ENCODE data around the gene CDX1. TPM values are rescaled to one million over a fixed set of nuclear protein-coding genes. Genes with fewer than 3 reads are reported as not detected.

CDX1 gene
- total RNA-seq, 2 donors from 2014 or later, result 323 to 423 TPM

DNA sequence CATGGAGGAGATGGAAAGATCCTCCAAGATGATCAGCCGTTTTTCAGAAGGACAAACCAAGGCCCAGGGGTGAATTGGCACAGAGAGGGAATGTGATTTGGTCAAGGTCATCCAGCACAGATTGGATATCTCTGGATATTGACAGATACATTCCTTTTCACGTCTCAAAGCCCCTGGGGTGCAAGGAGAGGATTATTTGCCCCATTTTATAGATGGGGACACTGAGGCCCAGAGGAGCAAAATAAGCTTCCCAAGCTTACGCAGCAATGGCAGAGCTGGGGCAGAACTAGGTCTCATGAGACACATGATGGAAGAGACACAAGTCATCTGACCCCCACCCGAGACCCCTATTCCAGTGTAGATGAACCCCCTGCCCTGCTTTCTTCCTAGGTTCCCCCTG is 10.0 kb upstream of the CDX1 start:
- intact Hi-C loops (cut with DNase I, micrococcal nuclease), result no loop called here
- DNase-seq (no peak), ATAC-seq (no peak)

DNA sequence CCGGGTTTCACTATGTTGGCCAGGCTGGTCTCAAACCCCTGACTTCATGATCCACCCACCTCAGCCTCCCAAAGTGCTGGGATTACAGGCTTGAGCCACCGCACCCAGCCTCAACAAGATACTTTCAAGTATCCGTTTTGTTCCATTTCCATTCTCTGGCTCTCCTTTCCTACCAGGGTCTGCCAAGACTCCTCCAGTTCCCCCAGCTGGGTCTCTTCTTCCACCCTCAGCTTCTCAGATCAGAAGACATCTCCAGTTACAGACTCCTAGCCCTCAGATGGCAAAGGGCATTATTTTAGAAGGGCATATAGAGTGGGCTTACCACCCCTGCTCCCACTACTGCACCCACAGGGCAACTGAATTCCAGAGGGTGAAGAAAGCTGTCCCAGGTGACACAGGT is 9.4 kb upstream of the CDX1 start:
- intact Hi-C loops (cut with DNase I, micrococcal nuclease), result no loop called here

DNA sequence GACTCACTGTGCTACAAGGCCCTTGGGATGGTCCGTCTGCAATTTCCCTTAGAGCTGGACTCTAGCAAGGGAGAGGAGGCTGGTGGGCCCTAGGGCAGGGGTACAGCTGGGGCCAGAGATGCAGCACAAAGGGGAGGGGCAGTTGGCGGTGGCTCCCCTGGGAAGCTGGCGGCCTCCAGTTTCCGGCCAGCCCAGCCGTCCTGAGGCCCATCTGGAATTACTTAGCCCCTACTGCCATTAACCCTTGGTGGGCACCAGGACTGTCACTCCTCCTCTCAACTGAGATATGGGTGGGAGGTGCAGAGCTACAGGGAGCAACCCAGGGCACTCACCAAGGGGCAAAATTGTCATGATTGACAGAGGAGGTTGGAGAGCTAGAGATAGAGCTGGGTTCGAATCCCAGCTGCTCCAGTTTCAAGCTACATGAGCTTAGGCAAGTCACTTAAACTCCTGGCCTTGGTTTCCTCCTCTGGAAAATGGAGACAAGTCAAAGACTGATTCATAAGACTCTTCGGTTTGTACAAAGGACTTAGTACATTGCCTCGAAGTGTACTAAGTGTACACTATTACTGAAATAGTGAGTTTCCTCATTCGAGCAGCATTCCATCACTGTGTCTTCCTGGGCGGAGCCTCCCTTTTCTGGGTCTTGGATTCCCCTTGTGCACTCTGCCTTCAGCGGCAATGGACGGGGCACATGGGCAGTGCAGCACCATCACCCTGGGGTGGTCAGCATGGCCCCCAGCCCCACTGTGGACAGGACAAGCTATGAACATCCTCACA is 8.2 kb upstream of the CDX1 start:
- no peak for ATAC-seq
- no peak for DNase-seq
- intact Hi-C loops (cut with DNase I, micrococcal nuclease), result no loop called here

More for the DNA sequence above, 9.4 kb upstream of the CDX1 start:
- ATAC-seq (no peak), DNase-seq (no peak)

DNA sequence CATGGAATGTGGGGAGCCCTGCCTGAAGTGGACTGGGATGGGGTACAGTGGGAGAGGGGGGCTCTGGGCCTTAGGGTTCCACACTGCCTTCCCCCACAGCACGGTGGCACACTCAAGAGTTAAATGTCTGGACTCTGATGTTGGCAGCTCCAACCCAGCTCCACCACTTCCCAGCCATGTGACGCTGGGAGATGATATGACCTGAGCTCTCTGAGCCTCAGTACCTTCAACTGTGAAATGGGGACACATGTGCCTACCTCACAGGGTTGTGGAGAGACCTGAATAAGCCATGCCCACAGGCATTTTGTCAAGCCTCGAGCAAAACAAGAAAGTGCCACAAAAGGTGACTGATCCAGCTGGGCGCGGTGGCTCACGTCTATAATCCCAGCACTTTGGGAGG is 7.5 kb upstream of the CDX1 start:
- no peak for ATAC-seq
- DNase-seq, result no peak
- intact Hi-C loops (cut with DNase I, micrococcal nuclease), result no loop called here

DNA sequence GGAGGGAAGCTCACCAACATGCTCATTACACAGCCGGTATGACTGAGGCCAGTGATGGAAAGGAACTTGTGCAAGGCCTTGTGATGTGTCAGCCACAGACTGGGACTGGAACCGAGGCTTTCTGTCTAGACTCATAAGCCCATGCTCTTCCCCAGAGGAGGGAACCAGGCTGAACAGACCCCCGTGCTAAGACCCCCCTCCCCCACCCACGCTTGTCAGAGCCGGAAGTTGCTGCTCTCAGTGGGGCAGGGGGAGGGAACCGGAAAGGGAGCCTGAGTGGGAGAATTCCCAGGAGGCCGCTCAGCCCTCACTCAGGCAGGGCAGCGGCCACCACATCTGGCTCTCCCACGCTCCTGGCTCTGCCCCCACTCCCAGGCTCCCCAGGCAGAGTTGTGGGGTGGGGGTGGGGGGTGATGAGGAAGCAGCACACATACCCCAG is 6.8 kb upstream of the CDX1 start:
- intact Hi-C loops (cut with DNase I, micrococcal nuclease), result loop anchor here in 1 of 2 donors (2.0 kb wide), 1 partner anchor 59 kb away; no protein-coding TSS in a partner anchor
- ATAC-seq, result no peak
- no peak for DNase-seq

DNA sequence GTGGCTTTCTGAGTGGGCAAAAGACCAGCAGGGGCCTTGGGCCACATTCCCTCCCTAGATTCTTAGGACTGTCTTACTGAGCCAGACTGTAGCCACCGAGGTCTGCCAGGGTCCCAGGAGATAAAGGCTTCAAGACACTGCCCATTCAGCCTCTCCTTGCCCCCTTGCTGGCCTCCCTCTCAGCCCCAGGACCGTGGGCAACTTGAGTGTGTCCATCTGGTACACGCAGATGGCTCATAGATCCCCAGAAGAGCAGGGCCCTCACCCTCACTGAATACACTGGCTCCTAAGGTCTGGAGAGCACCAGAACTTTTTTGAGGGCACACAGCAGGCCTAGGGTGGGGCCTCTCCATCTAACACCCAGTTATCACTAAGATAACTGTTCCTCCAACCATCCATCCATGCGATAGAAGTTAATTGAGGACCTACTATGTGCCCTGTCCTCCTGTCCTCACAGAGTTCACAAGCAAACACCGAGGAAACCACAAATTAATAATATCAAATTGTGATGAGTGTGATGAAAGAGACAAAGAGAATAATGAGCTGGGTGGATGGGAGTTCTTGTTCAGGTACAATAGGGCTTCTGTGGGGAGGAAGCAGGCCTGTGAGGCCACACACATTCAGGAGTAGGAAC is 6.0 kb upstream of the CDX1 start:
- no peak for DNase-seq
- ATAC-seq, result no peak
- intact Hi-C loops (cut with DNase I, micrococcal nuclease), result loop anchor here in 1 of 2 donors (2.0 kb wide), 1 partner anchor 58 kb away; no protein-coding TSS in a partner anchor

DNA sequence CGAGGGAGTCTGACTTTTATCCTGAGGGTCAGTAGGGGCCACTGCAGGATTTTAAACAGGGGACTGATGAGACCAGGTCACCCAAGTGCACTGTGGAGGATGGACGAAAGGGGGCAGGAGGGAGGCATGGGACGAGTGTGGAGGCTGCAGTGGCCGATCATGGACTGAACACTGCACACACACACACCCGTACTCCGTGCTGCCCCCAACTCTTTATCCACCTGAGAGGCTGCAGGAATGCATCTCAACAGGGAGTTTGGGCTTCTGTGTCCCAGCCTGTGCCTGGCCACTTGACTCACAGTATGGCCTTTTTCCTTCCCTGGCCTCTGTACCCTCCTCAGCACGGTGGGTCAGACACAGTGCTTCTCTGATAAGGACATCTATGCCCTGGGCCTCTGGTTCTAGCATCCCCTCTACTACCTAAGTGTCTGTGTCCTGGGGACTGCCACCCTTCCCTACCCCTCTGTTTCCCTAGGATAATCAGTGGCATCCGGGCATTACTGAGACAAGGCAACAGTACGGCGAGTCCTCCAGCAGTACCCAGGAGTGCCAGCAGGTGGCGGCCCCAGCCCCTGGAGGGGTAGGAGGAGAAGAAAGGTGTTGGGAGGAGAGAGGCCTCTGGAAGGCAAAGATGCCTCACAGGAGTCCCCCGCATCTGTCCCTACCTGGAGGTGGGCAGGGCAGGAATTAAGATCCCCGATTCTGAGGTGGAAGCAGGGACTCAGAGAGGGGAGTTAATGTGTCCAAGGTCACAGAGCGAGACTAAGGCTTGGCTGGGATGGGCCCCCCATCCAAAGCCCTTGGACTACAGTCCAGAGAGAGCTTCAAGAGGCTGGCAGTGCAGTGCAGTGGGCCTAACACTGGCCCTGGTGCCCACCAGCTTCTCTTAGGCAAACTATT is 5.1 kb upstream of the CDX1 start:
- intact Hi-C loops (cut with DNase I, micrococcal nuclease), result loop anchor here in 1 of 2 donors (2.0 kb wide), 1 partner anchor 57 kb away; no protein-coding TSS in a partner anchor
- DNase-seq (peak; percentile 88 to 94), ATAC-seq (peak; percentile 67)

DNA sequence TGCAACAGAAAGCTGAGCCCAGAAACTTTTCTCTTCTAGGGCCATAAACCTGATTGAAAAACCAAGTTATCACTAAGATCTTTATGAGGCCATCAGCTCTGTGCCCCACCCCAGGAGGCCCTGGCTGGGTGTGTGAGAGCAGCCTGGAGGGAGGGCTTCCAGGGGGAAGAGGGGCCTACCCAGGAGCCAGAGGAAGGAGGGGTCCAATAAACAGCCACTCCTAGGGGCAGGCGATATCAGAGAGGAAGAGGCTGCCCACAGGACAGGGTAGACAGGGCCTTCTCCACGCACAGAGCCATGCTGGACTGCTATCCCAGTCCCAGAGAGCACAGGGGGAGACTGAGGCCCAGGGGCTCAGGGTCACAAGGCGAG is 4.5 kb upstream of the CDX1 start:
- ATAC-seq, result peak; percentile 73
- peak; percentile 86 to 94 for DNase-seq
- intact Hi-C loops (cut with DNase I, micrococcal nuclease), result no loop called here

DNA sequence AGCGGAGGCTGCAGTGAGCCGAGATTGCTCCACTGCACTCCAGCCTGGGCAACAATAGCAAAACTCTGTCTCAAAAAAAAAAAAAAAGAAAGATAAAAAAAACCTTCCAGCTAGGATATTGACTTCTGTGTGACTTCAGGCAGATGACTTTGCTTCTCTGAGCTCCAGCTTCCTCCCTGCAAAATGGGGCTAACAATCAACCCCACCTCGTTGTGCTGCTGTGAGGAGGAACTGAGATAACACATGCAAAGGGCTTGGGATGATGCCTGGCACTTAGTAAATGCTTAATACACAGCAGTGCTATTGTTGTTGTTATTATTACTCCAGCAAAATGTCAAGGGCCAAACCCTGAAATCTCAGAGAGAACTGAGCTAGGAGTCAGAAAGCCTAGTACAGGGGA is 3.5 kb upstream of the CDX1 start:
- DNase-seq (no peak), ATAC-seq (no peak)
- intact Hi-C loops (cut with DNase I, micrococcal nuclease), result no loop called here

DNA sequence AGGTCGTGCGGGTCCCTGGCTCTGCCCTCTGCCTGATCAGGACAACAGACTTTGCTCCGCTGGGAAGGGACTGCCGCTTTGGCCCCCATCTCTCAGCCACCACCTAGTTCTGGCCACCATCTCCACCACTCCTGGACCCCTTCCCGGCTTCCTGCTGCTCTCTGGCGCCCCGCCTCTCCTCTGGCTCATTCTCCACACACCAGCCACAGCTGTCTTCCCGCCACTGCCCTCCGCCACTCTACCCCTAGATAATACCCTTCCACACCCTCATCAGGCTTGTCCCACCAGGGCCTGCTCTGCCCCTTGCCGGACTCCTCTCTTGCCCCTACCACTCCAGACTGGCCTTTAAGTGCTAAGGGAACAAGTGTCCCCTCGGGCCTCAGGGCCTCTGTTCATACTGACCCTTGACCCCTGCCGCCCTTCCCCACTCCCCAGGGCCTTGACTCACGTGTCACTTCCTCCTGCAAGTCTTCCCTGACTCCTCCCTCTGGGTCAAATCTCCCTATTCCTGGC is 3.0 kb upstream of the CDX1 start:
- intact Hi-C loops (cut with DNase I, micrococcal nuclease), result no loop called here
- ATAC-seq (peak; percentile 43), DNase-seq (peak; percentile 82)

DNA sequence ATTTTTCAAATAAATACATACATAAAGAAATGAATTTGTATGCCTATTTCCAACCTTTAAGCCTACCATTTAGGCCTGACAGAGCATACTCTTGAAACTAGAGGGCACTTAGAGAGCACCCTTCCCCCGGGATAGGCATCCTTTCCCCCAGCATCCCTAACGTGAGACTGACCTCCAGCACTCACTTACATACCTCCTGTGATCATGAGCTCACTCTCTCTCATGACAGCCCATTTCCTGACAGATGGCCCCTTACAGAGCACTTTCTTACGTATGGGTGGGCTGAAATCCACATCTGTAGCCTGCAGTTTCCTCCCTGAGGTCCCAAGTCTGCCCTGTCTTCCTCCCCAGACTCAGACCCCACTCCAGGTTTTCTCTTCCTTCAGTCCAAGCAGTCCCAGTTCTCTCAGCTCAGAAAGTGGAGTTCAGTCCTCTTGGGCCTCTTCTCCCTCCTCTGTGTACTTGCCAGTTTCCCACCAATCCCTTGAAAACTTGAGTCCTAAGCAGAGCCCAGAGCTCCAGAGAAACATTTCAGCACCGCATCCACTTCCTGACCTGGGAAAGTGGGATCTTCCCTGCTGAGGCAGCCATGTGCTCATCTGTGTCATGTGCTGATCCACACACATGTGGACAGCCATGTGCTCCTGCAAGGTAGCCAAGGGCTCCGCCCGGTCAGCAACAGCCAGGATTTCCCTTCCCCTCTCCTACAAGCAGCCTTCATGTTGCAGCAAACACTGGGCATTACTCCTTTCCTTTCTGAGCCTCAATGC is 2.2 kb upstream of the CDX1 start:
- peak; percentile 64 to 78 for DNase-seq
- intact Hi-C loops (cut with DNase I, micrococcal nuclease), result no loop called here
- ATAC-seq, result peak; percentile 22

DNA sequence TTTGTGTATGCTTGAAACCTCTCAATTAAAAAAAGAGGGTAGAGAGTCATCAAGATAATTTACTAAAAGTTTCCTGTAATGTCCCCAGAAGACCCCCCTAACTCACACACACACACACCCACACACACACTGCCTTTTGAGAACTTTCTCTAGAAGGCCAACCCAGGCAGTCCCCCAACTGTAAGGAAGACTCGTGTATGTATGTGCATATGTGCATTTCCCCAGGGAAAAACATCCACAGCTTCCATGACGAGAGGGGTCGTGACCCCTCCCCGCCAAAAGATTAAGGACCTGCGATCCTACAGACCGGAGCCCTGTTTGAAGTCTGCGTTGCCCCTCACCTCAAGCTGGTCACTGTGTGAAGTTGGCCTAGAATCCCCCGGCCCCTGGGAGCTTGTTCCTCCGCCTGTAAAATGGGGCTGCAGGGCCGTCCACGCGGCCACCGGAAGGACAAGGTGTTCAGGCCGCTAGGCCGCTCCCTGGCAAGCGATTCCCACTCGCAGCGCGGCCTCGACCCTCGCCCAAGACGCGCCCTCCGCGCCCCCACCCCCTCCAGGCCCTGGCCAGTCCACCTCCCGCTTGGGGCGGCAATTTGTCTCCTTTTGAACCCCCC is 435 bp upstream of the CDX1 start:
- DNase-seq (no peak), ATAC-seq (no peak)
- intact Hi-C loops (cut with DNase I, micrococcal nuclease), result no loop called here

DNA sequence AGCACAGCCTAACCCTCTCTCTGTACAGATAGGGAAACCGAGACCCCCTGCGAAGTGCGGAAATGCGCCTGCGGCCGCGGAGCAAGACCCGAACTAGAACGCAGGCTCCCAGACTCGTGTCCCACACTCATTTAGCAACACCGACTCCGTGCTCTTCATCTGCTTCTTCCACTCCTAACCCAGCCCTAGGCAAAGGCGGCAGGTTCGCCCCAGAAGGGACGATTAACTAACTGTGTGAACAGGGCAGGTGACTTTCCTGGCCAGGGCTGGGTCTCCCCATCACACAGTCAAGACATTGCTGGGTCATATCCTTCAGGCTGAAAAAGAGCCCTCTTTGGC is 903 bp downstream of the CDX1 start:
- intact Hi-C loops (cut with DNase I, micrococcal nuclease), result no loop called here
- ATAC-seq, result no peak
- no peak for DNase-seq

DNA sequence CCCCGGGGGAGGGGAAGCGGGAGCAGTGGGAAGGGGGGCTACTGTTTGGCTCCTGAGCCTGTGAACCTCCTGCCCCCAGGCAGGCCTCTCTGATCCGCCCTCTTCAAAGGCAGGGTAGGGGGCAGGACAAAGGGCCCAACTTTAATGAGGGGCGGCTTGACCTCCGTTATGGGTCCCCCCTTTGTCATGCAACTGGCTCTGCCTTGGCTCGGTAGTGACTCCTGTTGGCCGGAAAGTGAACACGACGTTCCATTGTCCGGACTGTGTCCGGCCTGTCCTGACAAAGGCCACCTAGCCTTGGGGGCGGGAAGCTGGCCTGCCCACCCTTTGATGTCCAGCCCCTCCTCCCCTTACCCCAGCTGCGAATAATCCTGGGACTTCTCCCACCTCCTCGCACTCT is 1.3 kb downstream of the CDX1 start:
- ATAC-seq (peak; percentile 27), DNase-seq (peak in 1 of 2 donors; percentile 60)
- intact Hi-C loops (cut with DNase I, micrococcal nuclease), result no loop called here

DNA sequence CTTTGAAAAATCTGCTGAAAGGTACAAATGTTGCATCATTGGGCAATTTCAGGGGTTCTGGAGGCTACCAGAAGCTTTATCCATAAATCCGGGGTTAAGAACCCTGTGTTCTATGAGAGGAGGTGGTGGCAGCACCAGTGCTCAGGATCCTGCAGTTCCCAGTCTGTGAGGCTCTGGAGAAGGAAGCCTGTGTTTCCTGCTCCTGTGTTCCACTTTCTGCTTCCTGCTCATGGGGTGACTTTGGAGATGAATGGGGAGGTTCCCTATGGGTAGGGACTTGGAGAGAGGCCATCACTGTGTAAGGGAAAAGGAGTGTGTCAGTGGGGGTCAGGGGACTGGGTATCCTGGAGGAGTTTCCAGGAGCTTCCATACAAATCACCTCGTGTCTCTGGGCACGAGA is 2.3 kb downstream of the CDX1 start:
- intact Hi-C loops (cut with DNase I, micrococcal nuclease), result no loop called here
- ATAC-seq, result peak; percentile 35
- DNase-seq, result no peak

DNA sequence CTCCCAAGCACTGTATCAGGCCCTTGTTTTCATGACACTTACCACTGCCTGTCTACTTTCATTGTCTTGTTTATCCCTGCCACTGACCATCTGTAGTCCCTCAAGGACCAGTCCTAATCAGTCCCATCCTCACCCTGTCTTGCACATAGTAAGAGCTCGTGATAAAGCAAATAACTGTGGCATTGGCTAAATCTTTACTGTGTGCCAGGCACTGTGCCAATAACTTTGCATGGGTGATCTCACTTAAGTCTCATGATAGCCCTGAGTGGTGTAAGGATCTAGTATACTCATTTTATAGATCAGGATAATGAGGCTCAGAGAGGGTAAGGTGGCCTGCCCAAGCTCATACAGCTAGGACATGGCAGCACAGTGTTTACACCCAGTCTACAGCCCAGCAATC is 5.6 kb downstream of the CDX1 start:
- ATAC-seq (peak; percentile 47), DNase-seq (peak in 1 of 2 donors; percentile 48)
- intact Hi-C loops (cut with DNase I, micrococcal nuclease), result no loop called here

DNA sequence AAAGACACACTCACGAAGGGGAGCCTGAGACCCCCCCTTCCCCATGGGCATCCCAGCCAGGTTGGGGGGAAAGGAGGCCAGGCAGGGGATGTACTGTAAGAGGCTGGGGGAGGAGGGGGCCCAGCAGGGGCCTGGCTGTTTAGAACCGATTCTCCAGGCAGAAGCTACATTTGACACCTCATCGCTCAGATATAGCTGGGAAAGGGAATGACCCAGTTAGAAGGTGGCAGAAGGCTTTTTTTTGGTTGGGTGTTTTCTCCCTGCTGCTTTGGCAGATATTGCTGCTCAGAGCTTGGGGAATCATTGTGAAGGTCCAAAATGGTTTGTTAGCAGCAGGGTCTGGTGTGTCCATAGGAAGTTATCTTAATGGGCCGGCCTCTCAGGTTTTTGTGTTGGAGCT is 6.0 kb downstream of the CDX1 start:
- no peak for DNase-seq
- intact Hi-C loops (cut with DNase I, micrococcal nuclease), result no loop called here
- no peak for ATAC-seq

DNA sequence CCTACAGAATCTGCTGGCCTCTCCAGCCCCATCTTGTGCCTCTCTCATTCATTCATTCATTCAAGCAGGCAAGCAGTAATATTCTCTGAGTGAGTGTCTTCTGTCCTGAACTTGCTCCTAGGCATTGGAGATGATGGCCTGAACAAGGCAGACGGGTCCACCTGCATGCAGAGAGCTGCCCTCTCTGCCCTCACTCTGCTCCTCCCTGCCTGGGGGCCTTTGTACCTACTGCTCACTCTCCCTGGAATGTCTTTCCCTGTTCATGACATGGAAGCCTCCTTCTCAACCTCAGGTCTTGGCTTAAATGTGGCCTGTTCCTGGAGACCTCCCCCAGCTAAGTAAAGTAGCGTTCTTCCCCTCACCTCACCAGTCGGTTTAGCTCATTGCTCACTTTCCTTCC is 6.6 kb downstream of the CDX1 start:
- DNase-seq, result no peak
- peak; percentile 44 for ATAC-seq
- intact Hi-C loops (cut with DNase I, micrococcal nuclease), result no loop called here

Measured in left colon (tissue), 2 donors.